ENCODE data around the gene CILP. TPM values are rescaled to one million over a fixed set of nuclear protein-coding genes. Genes with fewer than 3 reads are reported as not detected.

Gene CILP
- total and polyA plus RNA-seq, 2 experiments from 2014 or later = 0.03 TPM; not detected in 1

DNA sequence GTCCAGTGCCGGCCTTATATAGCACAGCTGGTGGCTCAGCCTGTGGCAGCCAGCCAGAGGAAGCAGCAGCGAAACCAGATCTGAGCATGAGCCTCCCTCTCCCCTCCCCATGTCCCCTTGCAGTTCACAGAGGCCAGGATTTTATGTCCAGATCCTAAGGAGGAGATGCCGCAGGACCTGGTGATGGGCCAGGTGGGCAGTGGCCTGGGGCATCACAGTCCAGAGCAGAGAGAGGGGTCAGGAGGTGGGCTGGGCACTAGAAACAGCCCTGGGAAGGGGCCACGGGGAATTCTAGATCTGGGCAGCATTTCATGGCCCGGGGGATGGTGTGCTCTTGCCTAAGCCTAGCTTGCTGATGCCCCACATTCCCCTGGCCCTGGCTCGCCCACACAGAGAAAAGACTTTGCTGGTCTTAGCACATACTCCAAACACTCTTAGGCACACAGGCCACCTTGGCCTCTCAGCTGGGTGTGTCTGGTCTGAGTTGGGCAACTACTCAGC lies 259 bp upstream of the CILP start:
- no peak overlapping the region for H2AFZ ChIP-seq
- Mint-ChIP-seq H3K27me3 (ENCODE audit: insufficient read depth, low read depth, poor library complexity) (peaks cover 6% of the 10 kb centered on the region), H3K4me3 (no peak overlapping the region), H3K4me1 (peaks cover 12% of the 10 kb centered on the region), H3K9me3 (no peaks in the 10 kb centered on the region), H3K36me3 (ENCODE audit: low read depth) (no peaks in the 10 kb centered on the region; the same call in 2 of the 3 replicates), H3K27ac (no peak overlapping the region)
- no peaks in the 10 kb centered on the region for H3K4me1 ChIP-seq (ENCODE audit: insufficient read depth)
- no peaks in the 10 kb centered on the region; the same call in 1 of the 2 replicates for H3K9me2 ChIP-seq (ENCODE audit: insufficient read depth)
- peak; percentile 30 for ATAC-seq
- H3K4me2 ChIP-seq = no peak overlapping the region
- DNase-seq (ENCODE audit: low spot score) = no peak
- no peaks in the 10 kb centered on the region for H3K36me3 ChIP-seq (ENCODE audit: insufficient read depth)
- H4K20me1 ChIP-seq (replicated peaks; ENCODE audit: insufficient read depth) = no peaks in the 10 kb centered on the region
- TF ChIP-seq ZNF331 (CRISPR knock-in tag; IDR thresholded peaks at IDR 0.05; ENCODE audit: low read depth) (no peak), ZNF114 (CRISPR knock-in tag; IDR thresholded peaks at IDR 0.05) (no peak), EZH2phosphoT487 (IDR thresholded peaks at IDR 0.05; ENCODE audit: unreplicated experiment) (no peak), POLR2AphosphoS5 (IDR thresholded peaks at IDR 0.05; ENCODE audit: low read depth) (no peak), EZH2 (IDR thresholded peaks at IDR 0.05; ENCODE audit: low read depth, unreplicated experiment) (no peak), CREB1 (CRISPR knock-in tag; IDR thresholded peaks at IDR 0.05; ENCODE audit: low read depth) (no peak), STAT1 (IDR thresholded peaks at IDR 0.05; ENCODE audit: unreplicated experiment) (no peak), ZNF462 (CRISPR knock-in tag; IDR thresholded peaks at IDR 0.05) (no peak), JUNB (IDR thresholded peaks at IDR 0.05; ENCODE audit: unreplicated experiment) (no peak), NANOG (IDR thresholded peaks at IDR 0.05; ENCODE audit: borderline replicate concordance) (no peak)
- TF ChIP-seq, protein P1, sequence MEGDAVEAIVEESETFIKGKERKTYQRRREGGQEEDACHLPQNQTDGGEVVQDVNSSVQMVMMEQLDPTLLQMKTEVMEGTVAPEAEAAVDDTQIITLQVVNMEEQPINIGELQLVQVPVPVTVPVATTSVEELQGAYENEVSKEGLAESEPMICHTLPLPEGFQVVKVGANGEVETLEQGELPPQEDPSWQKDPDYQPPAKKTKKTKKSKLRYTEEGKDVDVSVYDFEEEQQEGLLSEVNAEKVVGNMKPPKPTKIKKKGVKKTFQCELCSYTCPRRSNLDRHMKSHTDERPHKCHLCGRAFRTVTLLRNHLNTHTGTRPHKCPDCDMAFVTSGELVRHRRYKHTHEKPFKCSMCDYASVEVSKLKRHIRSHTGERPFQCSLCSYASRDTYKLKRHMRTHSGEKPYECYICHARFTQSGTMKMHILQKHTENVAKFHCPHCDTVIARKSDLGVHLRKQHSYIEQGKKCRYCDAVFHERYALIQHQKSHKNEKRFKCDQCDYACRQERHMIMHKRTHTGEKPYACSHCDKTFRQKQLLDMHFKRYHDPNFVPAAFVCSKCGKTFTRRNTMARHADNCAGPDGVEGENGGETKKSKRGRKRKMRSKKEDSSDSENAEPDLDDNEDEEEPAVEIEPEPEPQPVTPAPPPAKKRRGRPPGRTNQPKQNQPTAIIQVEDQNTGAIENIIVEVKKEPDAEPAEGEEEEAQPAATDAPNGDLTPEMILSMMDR (conservative IDR thresholded peaks at IDR 0.05; ENCODE audit: low read depth in 2 of 2) = no peak
- TF ChIP-seq, protein P2, sequence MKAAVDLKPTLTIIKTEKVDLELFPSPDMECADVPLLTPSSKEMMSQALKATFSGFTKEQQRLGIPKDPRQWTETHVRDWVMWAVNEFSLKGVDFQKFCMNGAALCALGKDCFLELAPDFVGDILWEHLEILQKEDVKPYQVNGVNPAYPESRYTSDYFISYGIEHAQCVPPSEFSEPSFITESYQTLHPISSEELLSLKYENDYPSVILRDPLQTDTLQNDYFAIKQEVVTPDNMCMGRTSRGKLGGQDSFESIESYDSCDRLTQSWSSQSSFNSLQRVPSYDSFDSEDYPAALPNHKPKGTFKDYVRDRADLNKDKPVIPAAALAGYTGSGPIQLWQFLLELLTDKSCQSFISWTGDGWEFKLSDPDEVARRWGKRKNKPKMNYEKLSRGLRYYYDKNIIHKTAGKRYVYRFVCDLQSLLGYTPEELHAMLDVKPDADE (IDR thresholded peaks at IDR 0.05) = no peak
- H3K27me3 ChIP-seq (ENCODE audit: insufficient read depth) = no peaks in the 10 kb centered on the region
- no peak overlapping the region for H3K27ac ChIP-seq (ENCODE audit: low read depth)
- no peaks in the 10 kb centered on the region for H3F3A ChIP-seq (replicated peaks; ENCODE audit: low read depth)
- no peak overlapping the region for H3K4me3 ChIP-seq
- H3K79me2 ChIP-seq (replicated peaks; ENCODE audit: insufficient read depth) = no peaks in the 10 kb centered on the region
